HepG2 (cell line): ENCODE data around the gene HLF. TPM values are rescaled to one million over a fixed set of nuclear protein-coding genes. Genes with fewer than 3 reads are reported as not detected.
A peak's percentile ranks its signal among the peaks of the same experiment; 100 is the strongest.

Source experiments
- ARNT2 ChIP-seq: sonication (generic); formaldehyde crosslinking; IDR thresholded peaks from 2 replicates; pipeline ENCODE4 v1.8.0; 2022; ENCODE audit warnings: mild to moderate bottlenecking, low read depth, missing genetic modification reagents, moderate library complexity
- ATRX ChIP-seq: sonication (generic); formaldehyde crosslinking; IDR thresholded peaks from 2 replicates; pipeline ENCODE4 v1.4.0; 2020; ENCODE audit warnings: missing genetic modification reagents, borderline replicate concordance
- BCL3 ChIP-seq: sonication (generic); formaldehyde crosslinking; IDR thresholded peaks from 2 replicates; pipeline ENCODE4 v1.5.1; 2020; ENCODE audit warnings: mild to moderate bottlenecking, missing genetic modification reagents, moderate library complexity
- CREB3 ChIP-seq: sonication (generic); formaldehyde crosslinking; IDR thresholded peaks from 2 replicates; pipeline ENCODE4 v1.5.0; 2020; ENCODE audit warnings: missing genetic modification reagents
- EHMT2 ChIP-seq: fragments of 200-600 bp; sonication (generic); IDR thresholded peaks from 2 replicates; pipeline ENCODE4 v1.7.0; 2017; ENCODE audit warnings: antibody characterized with exemption, low read depth, low read length, borderline replicate concordance
- ETV5 ChIP-seq: IDR thresholded peaks from 2 replicates; pipeline ENCODE4 v1.6.1; 2018; ENCODE audit warnings: missing biosample characterization, missing genetic modification reagents, inconsistent platforms, borderline replicate concordance
- FIP1L1 ChIP-seq: fragments of 200-400 bp; formaldehyde crosslinking; IDR thresholded peaks from 2 replicates; pipeline ENCODE4 v1.6.1; 2018; ENCODE audit warnings: low read depth, mild to moderate bottlenecking, low read length, moderate library complexity, borderline replicate concordance; ENCODE audit not compliant: insufficient read depth
- HIVEP1 ChIP-seq: sonication (generic); formaldehyde crosslinking; IDR thresholded peaks from 2 replicates; pipeline ENCODE4 v1.4.0; 2020; ENCODE audit warnings: mild to moderate bottlenecking, missing genetic modification reagents
- NFAT5 ChIP-seq: sonication (generic); formaldehyde crosslinking; IDR thresholded peaks from 2 replicates; pipeline ENCODE4 v1.4.0; 2020; ENCODE audit warnings: missing genetic modification reagents
- PREB ChIP-seq: sonication (generic); formaldehyde crosslinking; IDR thresholded peaks from 2 replicates; pipeline ENCODE4 v1.4.0; 2020; ENCODE audit warnings: missing genetic modification reagents
- SALL2 ChIP-seq: sonication (generic); formaldehyde crosslinking; IDR thresholded peaks from 2 replicates; pipeline ENCODE4 v1.8.1; 2023; ENCODE audit warnings: mild to moderate bottlenecking, missing genetic modification reagents, inconsistent platforms
- TARDBP ChIP-seq: sonication (generic); formaldehyde crosslinking; IDR thresholded peaks from 2 replicates; pipeline ENCODE4 v1.8.0; 2022; ENCODE audit warnings: mild to moderate bottlenecking, missing genetic modification reagents
- ZNF274 ChIP-seq: sonication (generic); formaldehyde crosslinking; IDR thresholded peaks from 2 replicates; pipeline ENCODE4 v1.5.1; 2020; ENCODE audit warnings: mild to moderate bottlenecking, missing genetic modification reagents
- ZNF276 ChIP-seq: sonication (generic); formaldehyde crosslinking; IDR thresholded peaks from 2 replicates; pipeline ENCODE4 v1.4.0; 2020; ENCODE audit warnings: mild to moderate bottlenecking, low read depth, missing genetic modification reagents
- ZNF547 ChIP-seq: sonication (generic); formaldehyde crosslinking; IDR thresholded peaks from 2 replicates; pipeline ENCODE4 v1.5.1; 2020; ENCODE audit warnings: mild to moderate bottlenecking, missing genetic modification reagents
- ZNF619 ChIP-seq: sonication (generic); formaldehyde crosslinking; IDR thresholded peaks from 2 replicates; pipeline ENCODE4 v1.4.0; 2020; ENCODE audit warnings: mild to moderate bottlenecking, missing genetic modification reagents
- ZNF678 ChIP-seq: sonication (generic); formaldehyde crosslinking; IDR thresholded peaks from 2 replicates; pipeline ENCODE4 v1.4.0; 2020; ENCODE audit warnings: mild to moderate bottlenecking, missing genetic modification reagents
- ZNF772 ChIP-seq: sonication (generic); formaldehyde crosslinking; IDR thresholded peaks from 2 replicates; pipeline ENCODE4 v1.5.0; 2020; ENCODE audit warnings: mild to moderate bottlenecking, missing genetic modification reagents
- polyA plus RNA-seq, 8 experiments: library from polyadenylated mRNA; depleted of rRNA in 3 of 8; stranded (reverse) in 7 of 8; unstranded in 1 of 8; fragments of >200 nt; fragmentation: Illumina TruSeq in 4 of 8; extraction: Trizol in 4 of 8; gene quantifications; 2 replicates each; pipeline versions ENCODE4 v1.2.1 to v1.2.3, GENCODE V29; 2011 to 2016; ENCODE audit warnings: low read depth in 4 of 8, missing spikeins in 1 of 8, mixed read lengths in 1 of 8; ENCODE audit not compliant: insufficient read depth in 1 of 8
- total RNA-seq, 5 experiments: library from RNA; depleted of rRNA; stranded (reverse); fragments of >200 nt; fragmentation: Illumina TruSeq; extraction: Trizol; gene quantifications; 2 replicates each; pipeline ENCODE4 v1.2.3, GENCODE V29; 2016; ENCODE audit warnings: low read depth in 1 of 5

The HLF gene
- total and polyA plus RNA-seq, 2 of the 13 experiments (the other 11 are each of a cell fraction or from before 2014, with no cell fraction given), result 202 to 346 TPM

GRCh38 chr17:55238179-55238930 is 26.4 kb upstream of the HLF start (continued):
- TF ChIP-seq NFAT5 (peak; percentile 92), ZNF276 (CRISPR knock-in tag) (peak; percentile 71; the same call in 1 of the 2 replicates), BCL3 (CRISPR knock-in tag) (peak; percentile 90), ATRX (CRISPR knock-in tag) (no peak), ZNF772 (CRISPR knock-in tag) (no peak), HIVEP1 (CRISPR knock-in tag) (peak; percentile 74; the same call in 1 of the 2 replicates), EHMT2 (no peak), SALL2 (CRISPR knock-in tag) (no peak), ZNF678 (peak; percentile 52; the same call in 1 of the 2 replicates), TARDBP (CRISPR knock-in tag) (peak; percentile 85), ZNF274 (CRISPR knock-in tag) (peak; percentile 94), FIP1L1 (no peak), ZNF547 (peak; percentile 92), ARNT2 (CRISPR knock-in tag) (peak; percentile 97), ZNF619 (CRISPR knock-in tag) (peak; percentile 80; the same call in 1 of the 2 replicates), PREB (no peak), ETV5 (peak; percentile 52; the same call in 1 of the 2 replicates), CREB3 (CRISPR knock-in tag) (peak; percentile 84; the same call in 1 of the 2 replicates)
